ENCODE results near the gene GPR139. TPM values are rescaled to one million over a fixed set of nuclear protein-coding genes. Genes with fewer than 3 reads are reported as not detected.

GPR139 gene
- 1 to 10 TPM in 3 of 8 experiments, under 1 TPM in 1, not detected in 4; 0.50 to 2.3 (median 2.1) TPM for total RNA-seq

GRCh38 chr16:20073203-20074098, at the start of gene GPR139:
GPR139 (minus strand) TSS chr16:20073890; CDS start chr16:20073616, 274 bp downstream.
- ATAC-seq (replicated peaks in 6 of 8) = peak in 5 of 8 experiments; percentile 76 to 90 (median 83)
- in situ Hi-C loops (cut with MboI; ENCODE audit: low pct_unique_long_range_greater_than_20kb in 2 of 9, low sequenced_read_pairs in 9 of 9, unreplicated experiment in 9 of 9) = no loop called here
- Histone ChIP-seq H3K4me3 (peak within 1 kb of the TSS; percentile 32 to 45 (median 42)), H3K27ac (no peak within 1 kb of the TSS), H3K4me1 (replicated peaks in 1 of 2) (peaks cover 8 to 16% of the 10 kb centered on the region in 2 donors)
- WGBS, 10 experiments = 0 to 5% (median 0%) methylated on average over 1 to 4 of the region's 76 CpGs; no CpG with 5 or more reads in 5 of the 10 experiments

- H3K27ac ChIP-seq = no peak overlapping the region
- 0 to 100% (median 65%) methylated on average over 1 to 8 of the region's 8 CpGs; no CpG with 5 or more reads in 3 of the 10 experiments for WGBS, 10 experiments
- H3K4me1 ChIP-seq (replicated peaks in 1 of 2) = peaks cover 0 to 5% of the 10 kb centered on the region in 2 donors
- in situ Hi-C loops (cut with MboI; ENCODE audit: low pct_unique_long_range_greater_than_20kb in 2 of 9, low sequenced_read_pairs in 9 of 9, unreplicated experiment in 9 of 9) = no loop called here
- ATAC-seq (replicated peaks in 6 of 8) = no peak
- no peak overlapping the region for H3K4me3 ChIP-seq
Observed at GRCh38 chr16:20122011-20122410, 48.3 kb upstream of the GPR139 start.

- in situ Hi-C loops (cut with MboI; ENCODE audit: low pct_unique_long_range_greater_than_20kb in 2 of 9, low sequenced_read_pairs in 9 of 9, unreplicated experiment in 9 of 9) = no loop called here
- H3K4me3 ChIP-seq = no peak overlapping the region
- WGBS, 10 experiments = 14 to 100% (median 63%) methylated on average over 2 to 7 of the region's 8 CpGs; no CpG with 5 or more reads in 3 of the 10 experiments
- no peak for ATAC-seq (replicated peaks in 6 of 8)
- H3K27ac ChIP-seq = no peak overlapping the region
- no peaks in the 10 kb centered on the region for H3K4me1 ChIP-seq (replicated peaks in 1 of 2)
Observed at GRCh38 chr16:20114356-20114755, 40.7 kb upstream of the GPR139 start.

- Histone ChIP-seq H3K4me3 (no peak overlapping the region), H3K27ac (no peak overlapping the region), H3K4me1 (replicated peaks in 1 of 2) (no peaks in the 10 kb centered on the region)
- no peak for ATAC-seq (replicated peaks in 6 of 8)
- in situ Hi-C loops (cut with MboI; ENCODE audit: low pct_unique_long_range_greater_than_20kb in 2 of 9, low sequenced_read_pairs in 9 of 9, unreplicated experiment in 9 of 9) = no loop called here
- 0 to 95% (median 83%) methylated on average over 2 to 3 of the region's 3 CpGs; no CpG with 5 or more reads in 1 of the 10 experiments for WGBS, 10 experiments
Observed at GRCh38 chr16:20111143-20111542, 37.5 kb upstream of the GPR139 start.

DNA sequence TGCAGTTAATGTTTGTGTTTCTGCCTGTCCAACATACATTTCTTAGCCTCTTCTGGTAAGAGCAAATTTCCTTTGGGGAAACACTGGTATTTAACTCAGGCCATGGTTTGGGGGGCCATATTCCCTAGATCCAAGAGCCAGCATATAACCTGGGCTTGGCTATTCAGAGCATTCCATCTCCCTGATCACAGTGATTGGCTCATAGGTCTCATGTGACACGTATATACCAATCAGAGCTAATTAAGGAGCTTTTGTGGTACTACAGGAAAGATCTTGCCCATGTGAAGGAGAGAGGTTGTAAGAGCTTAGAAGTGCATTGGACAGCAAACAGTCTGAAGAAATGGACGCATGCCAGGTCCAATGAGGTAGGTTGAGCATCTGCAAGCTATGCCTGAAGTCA, 33.4 kb upstream of the GPR139 start:
- WGBS, 10 experiments = 8 to 100% (median 79%) methylated on average over 1 to 2 of the region's 2 CpGs; no CpG with 5 or more reads in 3 of the 10 experiments
- in situ Hi-C loops (cut with MboI; ENCODE audit: low pct_unique_long_range_greater_than_20kb in 2 of 9, low sequenced_read_pairs in 9 of 9, unreplicated experiment in 9 of 9) = no loop called here
- H3K27ac ChIP-seq = no peak overlapping the region
- H3K4me3 ChIP-seq = no peak overlapping the region
- no peak for ATAC-seq (replicated peaks in 6 of 8)
- H3K4me1 ChIP-seq (replicated peaks in 1 of 2) = no peaks in the 10 kb centered on the region

DNA sequence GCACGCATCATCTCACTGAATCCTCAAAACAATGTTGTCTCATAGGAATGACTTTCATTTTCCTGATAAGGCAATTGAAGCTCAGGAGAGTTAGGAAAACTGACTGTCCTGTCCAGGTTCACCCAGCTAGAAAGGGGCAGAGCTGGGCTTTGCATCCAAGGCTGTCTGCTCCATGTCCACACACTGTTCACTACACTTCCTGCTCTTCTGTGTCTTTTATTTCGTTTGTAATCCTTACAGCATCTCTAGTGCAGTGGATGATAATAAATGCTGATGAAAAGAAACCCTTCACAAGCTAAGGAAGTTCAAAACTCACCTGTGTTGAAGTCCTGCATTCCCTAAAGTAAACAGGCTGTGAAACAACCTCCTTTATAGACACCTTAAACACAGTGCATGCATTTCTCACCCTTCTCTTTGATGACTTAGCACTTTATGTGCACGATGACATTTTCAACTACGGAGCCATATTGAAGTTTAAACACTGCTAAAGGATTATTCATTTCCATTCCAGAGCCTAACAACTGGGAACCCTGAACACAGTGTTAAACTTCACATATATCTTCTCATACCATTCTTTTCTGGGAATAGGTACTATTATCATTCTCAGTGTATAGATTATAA, 31.0 kb upstream of the GPR139 start:
- ATAC-seq (replicated peaks in 6 of 8) = no peak
- no peak overlapping the region for H3K27ac ChIP-seq
- 3 to 83% (median 63%) methylated on average over 2 to 4 of the region's 4 CpGs for WGBS, 10 experiments
- no peak overlapping the region for H3K4me3 ChIP-seq
- H3K4me1 ChIP-seq (replicated peaks in 1 of 2) = no peaks in the 10 kb centered on the region
- in situ Hi-C loops (cut with MboI; ENCODE audit: low pct_unique_long_range_greater_than_20kb in 2 of 9, low sequenced_read_pairs in 9 of 9, unreplicated experiment in 9 of 9) = no loop called here

- WGBS, 10 experiments = 0 to 70% (median 32%) methylated on average over 1 of the region's 1 CpG; no CpG with 5 or more reads in 4 of the 10 experiments
- ATAC-seq (replicated peaks in 6 of 8) = no peak
- H3K27ac ChIP-seq = no peak overlapping the region
- H3K4me3 ChIP-seq = no peak overlapping the region
- peaks cover 0 to 3% of the 10 kb centered on the region in 2 donors for H3K4me1 ChIP-seq (replicated peaks in 1 of 2)
- in situ Hi-C loops (cut with MboI; ENCODE audit: low pct_unique_long_range_greater_than_20kb in 2 of 9, low sequenced_read_pairs in 9 of 9, unreplicated experiment in 9 of 9) = no loop called here
Observed at GRCh38 chr16:20102521-20102920, 28.8 kb upstream of the GPR139 start.

- WGBS, 10 experiments = 0 to 78% (median 60%) methylated on average over 1 to 2 of the region's 2 CpGs; no CpG with 5 or more reads in 7 of the 10 experiments
- in situ Hi-C loops (cut with MboI; ENCODE audit: low pct_unique_long_range_greater_than_20kb in 2 of 9, low sequenced_read_pairs in 9 of 9, unreplicated experiment in 9 of 9) = no loop called here
- Histone ChIP-seq H3K27ac (no peak overlapping the region), H3K4me1 (replicated peaks in 1 of 2) (peaks cover 0 to 3% of the 10 kb centered on the region in 2 donors), H3K4me3 (no peak overlapping the region)
- no peak for ATAC-seq (replicated peaks in 6 of 8)
Observed at GRCh38 chr16:20102021-20102420, 28.3 kb upstream of the GPR139 start.

GRCh38 chr16:20099375-20099774, 25.7 kb upstream of the GPR139 start:
- in situ Hi-C loops (cut with MboI; ENCODE audit: low pct_unique_long_range_greater_than_20kb in 2 of 9, low sequenced_read_pairs in 9 of 9, unreplicated experiment in 9 of 9) = no loop called here
- 0 to 83% (median 17%) methylated on average over 1 to 2 of the region's 4 CpGs; no CpG with 5 or more reads in 4 of the 10 experiments for WGBS, 10 experiments
- Histone ChIP-seq H3K27ac (no peak overlapping the region), H3K4me3 (no peak overlapping the region), H3K4me1 (replicated peaks in 1 of 2) (peaks cover 0 to 3% of the 10 kb centered on the region in 2 donors)
- peak in 1 of 8 experiments; percentile 37 for ATAC-seq (replicated peaks in 6 of 8)

- ATAC-seq (replicated peaks in 6 of 8) = no peak
- no peak overlapping the region for H3K27ac ChIP-seq
- in situ Hi-C loops (cut with MboI; ENCODE audit: low pct_unique_long_range_greater_than_20kb in 2 of 9, low sequenced_read_pairs in 9 of 9, unreplicated experiment in 9 of 9) = no loop called here
- no peak overlapping the region for H3K4me3 ChIP-seq
- WGBS, 10 experiments = 0 to 76% (median 0%) methylated on average over 1 to 3 of the region's 3 CpGs; no CpG with 5 or more reads in 3 of the 10 experiments
- H3K4me1 ChIP-seq (replicated peaks in 1 of 2) = no peaks in the 10 kb centered on the region
Observed at GRCh38 chr16:20094157-20094556, 20.5 kb upstream of the GPR139 start.

GRCh38 chr16:20089246-20089965, 15.7 kb upstream of the GPR139 start:
- 0 to 100% (median 41%) methylated on average over 2 to 3 of the region's 3 CpGs for WGBS, 10 experiments
- ATAC-seq (replicated peaks in 6 of 8) = no peak
- Histone ChIP-seq H3K4me3 (no peak overlapping the region), H3K4me1 (replicated peaks in 1 of 2) (no peaks in the 10 kb centered on the region), H3K27ac (no peak overlapping the region)
- in situ Hi-C loops (cut with MboI; ENCODE audit: low pct_unique_long_range_greater_than_20kb in 2 of 9, low sequenced_read_pairs in 9 of 9, unreplicated experiment in 9 of 9) = no loop called here

DNA sequence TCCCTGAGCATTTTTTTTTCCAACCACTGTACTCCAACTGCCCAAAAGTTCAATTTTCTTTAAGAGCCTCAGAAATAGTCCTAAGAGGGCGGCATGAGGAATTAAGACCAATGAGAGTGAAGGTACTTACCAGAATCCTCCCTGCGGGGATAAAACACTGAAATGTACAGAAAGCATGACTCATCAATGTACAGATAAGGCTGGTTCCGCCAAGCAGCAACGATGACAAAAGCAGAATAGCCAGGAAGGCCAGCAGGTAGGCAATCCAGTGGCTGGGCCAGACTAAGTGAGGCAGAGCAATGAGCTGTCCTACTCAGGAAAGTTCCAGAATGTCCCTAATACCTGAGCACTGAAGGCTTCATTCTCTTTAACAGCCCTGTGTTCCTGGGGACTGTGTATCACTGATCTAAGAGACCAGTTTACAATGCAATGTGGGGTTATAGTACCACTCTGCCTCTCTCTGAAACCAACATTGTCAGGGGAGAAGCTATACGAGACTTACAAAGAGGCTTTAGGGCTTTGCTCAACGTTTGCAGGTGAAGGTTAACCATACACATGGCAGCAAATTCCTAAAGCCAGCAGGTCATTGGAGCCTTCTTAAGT, 11.0 kb upstream of the GPR139 start:
- 15 to 100% (median 65%) methylated on average over 1 to 6 of the region's 6 CpGs; no CpG with 5 or more reads in 2 of the 10 experiments for WGBS, 10 experiments
- ATAC-seq (replicated peaks in 6 of 8) = no peak
- no peak overlapping the region for H3K4me3 ChIP-seq
- H3K4me1 ChIP-seq (replicated peaks in 1 of 2) = no peaks in the 10 kb centered on the region
- H3K27ac ChIP-seq = no peak overlapping the region
- in situ Hi-C loops (cut with MboI; ENCODE audit: low pct_unique_long_range_greater_than_20kb in 2 of 9, low sequenced_read_pairs in 9 of 9, unreplicated experiment in 9 of 9) = no loop called here

Measured in motor neuron (in vitro differentiated cells).